Measurements from ENCODE around the gene SYNGAP1. TPM values are rescaled to one million over a fixed set of nuclear protein-coding genes. Genes with fewer than 3 reads are reported as not detected.
"Not testable (repeated sequence)": the region's sequence is repeated elsewhere in the genome, so short reads cannot be mapped to it uniquely, and the experiment has no call there.

The SYNGAP1 gene
- total and polyA plus RNA-seq, 2 experiments from 2014 or later: 0.65 to 2.8 TPM

DNA sequence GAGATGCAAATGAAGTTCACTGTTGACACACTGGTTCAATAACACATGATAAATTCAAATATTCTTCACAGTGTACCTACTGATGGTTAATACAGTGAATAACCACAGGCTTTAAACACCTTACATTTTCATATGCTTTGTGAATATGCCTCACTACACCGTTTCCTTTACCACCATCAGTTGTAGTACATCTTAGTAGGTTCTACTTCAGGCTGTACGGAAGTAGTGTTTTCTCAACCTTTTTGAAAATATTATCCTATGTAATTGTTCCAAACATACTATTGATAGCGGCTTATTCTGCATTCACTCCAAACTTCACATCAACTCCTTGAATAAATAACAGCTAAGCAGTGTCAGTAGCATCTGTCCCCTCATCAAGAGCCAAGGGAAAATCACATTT is 49.8 kb downstream of the SYNGAP1 start:
- H3K4me3 ChIP-seq: no peak overlapping the region
- no peak for TF ChIP-seq EZH2phosphoT487 (IDR thresholded peaks at IDR 0.05; ENCODE audit: insufficient read depth, low read depth)
- no peak for TF ChIP-seq EZH2 (IDR thresholded peaks at IDR 0.05; ENCODE audit: insufficient read depth, poor library complexity, severe bottlenecking)
- 57 to 60% methylated on average over 3 of the region's 3 CpGs for whole genome bisulfite sequencing, 2 experiments (ENCODE audit: low coverage in 1 of 2, low lambda C conversion rate in 2 of 2, missing lambda C conversion rate in 2 of 2)
- no peak overlapping the region for H3K9ac ChIP-seq
- H3K4me1 ChIP-seq (ENCODE audit: insufficient read depth): no peaks in the 10 kb centered on the region
- in situ Hi-C loops (cut with MboI): no loop called here
- no peak overlapping the region for H2AFZ ChIP-seq
- H4K20me1 ChIP-seq (ENCODE audit: insufficient read depth): no peaks in the 10 kb centered on the region
- no peak for DNase-seq
- no peaks in the 10 kb centered on the region for H3K79me2 ChIP-seq (ENCODE audit: insufficient read depth)
- H3F3A ChIP-seq (ENCODE audit: insufficient read depth): no peaks in the 10 kb centered on the region
- H3K4me2 ChIP-seq (ENCODE audit: unreplicated experiment): no peak overlapping the region
- H3K27ac ChIP-seq: no peak overlapping the region
- no peaks in the 10 kb centered on the region for H3K9me3 ChIP-seq (ENCODE audit: low read depth)
- no peaks in the 10 kb centered on the region for H3K27me3 ChIP-seq (replicated peaks; ENCODE audit: insufficient read depth)
- no peaks in the 10 kb centered on the region for H3K9me2 ChIP-seq (ENCODE audit: insufficient read depth)
- no peaks in the 10 kb centered on the region for H3K36me3 ChIP-seq (ENCODE audit: low read depth)

DNA sequence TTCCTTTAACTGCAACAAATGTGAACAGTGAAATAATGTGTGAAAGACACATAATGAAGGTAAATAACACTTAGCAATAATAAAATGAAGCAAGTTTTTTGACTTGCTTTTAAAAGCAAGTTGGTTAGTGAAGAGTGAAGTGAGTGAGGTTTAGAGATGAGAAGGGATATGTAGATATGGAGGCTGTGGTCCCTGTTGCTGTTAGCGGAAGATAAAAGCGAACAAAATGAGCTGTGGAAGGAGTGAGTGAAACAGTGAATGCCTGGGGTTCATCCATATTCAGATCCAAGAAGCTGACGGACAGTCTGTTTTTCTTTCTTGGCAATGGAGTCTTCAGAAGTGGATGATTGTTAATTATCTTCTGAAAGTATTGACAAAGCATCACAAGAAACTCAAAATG is 58.0 kb downstream of the SYNGAP1 start:
- H4K20me1 ChIP-seq (ENCODE audit: insufficient read depth): no peaks in the 10 kb centered on the region
- H3K9me2 ChIP-seq (ENCODE audit: insufficient read depth): no peaks in the 10 kb centered on the region
- no peaks in the 10 kb centered on the region for H3K79me2 ChIP-seq (ENCODE audit: insufficient read depth)
- H2AFZ ChIP-seq: no peak overlapping the region
- H3K27ac ChIP-seq: no peak overlapping the region
- H3K9me3 ChIP-seq (ENCODE audit: low read depth): no peaks in the 10 kb centered on the region
- H3K9ac ChIP-seq: no peak overlapping the region
- H3F3A ChIP-seq (ENCODE audit: insufficient read depth): no peaks in the 10 kb centered on the region
- no peak overlapping the region for H3K4me3 ChIP-seq
- no peak overlapping the region for H3K4me2 ChIP-seq (ENCODE audit: unreplicated experiment)
- H3K36me3 ChIP-seq (ENCODE audit: low read depth): no peaks in the 10 kb centered on the region
- no peaks in the 10 kb centered on the region for H3K4me1 ChIP-seq (ENCODE audit: insufficient read depth)
- H3K27me3 ChIP-seq (replicated peaks; ENCODE audit: insufficient read depth): peaks cover 4% of the 10 kb centered on the region; the same call in 1 of the 2 replicates
- no peak for DNase-seq
- TF ChIP-seq EZH2phosphoT487 (IDR thresholded peaks at IDR 0.05; ENCODE audit: insufficient read depth, low read depth) (no peak), EZH2 (IDR thresholded peaks at IDR 0.05; ENCODE audit: insufficient read depth, poor library complexity, severe bottlenecking) (no peak)
- WGBS, 2 experiments (ENCODE audit: low coverage in 1 of 2, low lambda C conversion rate in 2 of 2, missing lambda C conversion rate in 2 of 2): 62 to 75% methylated on average over 3 of the region's 3 CpGs
- in situ Hi-C loops (cut with MboI): no loop called here

DNA sequence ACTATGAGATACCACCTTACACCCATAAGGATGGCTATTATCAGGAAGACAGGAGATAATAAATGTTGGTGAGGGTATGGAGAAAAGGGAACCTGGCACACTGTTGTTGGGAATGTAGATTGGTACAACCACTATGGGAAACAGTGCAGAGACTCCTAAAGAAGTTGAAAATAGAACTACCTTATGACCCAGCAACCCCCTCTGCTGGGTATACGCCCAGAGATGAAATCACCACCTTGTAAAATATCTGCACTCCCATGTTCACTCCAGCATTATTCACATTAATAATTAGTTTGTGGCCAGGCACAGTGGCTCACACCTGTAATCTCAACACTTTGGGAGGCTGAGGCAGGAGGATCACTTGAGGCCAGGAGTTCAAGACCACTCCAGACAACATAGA is 61.3 kb downstream of the SYNGAP1 start:
- TF ChIP-seq EZH2phosphoT487 (IDR thresholded peaks at IDR 0.05; ENCODE audit: insufficient read depth, low read depth) (no peak), EZH2 (IDR thresholded peaks at IDR 0.05; ENCODE audit: insufficient read depth, poor library complexity, severe bottlenecking) (no peak)
- Histone ChIP-seq H3K79me2 (ENCODE audit: insufficient read depth) (no peaks in the 10 kb centered on the region), H3K9me2 (ENCODE audit: insufficient read depth) (no peaks in the 10 kb centered on the region), H3K4me3 (no peak overlapping the region), H3F3A (ENCODE audit: insufficient read depth) (no peaks in the 10 kb centered on the region), H4K20me1 (ENCODE audit: insufficient read depth) (no peaks in the 10 kb centered on the region), H3K9ac (no peak overlapping the region), H3K36me3 (ENCODE audit: low read depth) (no peaks in the 10 kb centered on the region), H2AFZ (no peak overlapping the region), H3K4me2 (ENCODE audit: unreplicated experiment) (no peak overlapping the region), H3K27me3 (replicated peaks; ENCODE audit: insufficient read depth) (peaks cover 4% of the 10 kb centered on the region; the same call in 1 of the 2 replicates), H3K4me1 (ENCODE audit: insufficient read depth) (no peaks in the 10 kb centered on the region), H3K27ac (no peak overlapping the region), H3K9me3 (ENCODE audit: low read depth) (no peaks in the 10 kb centered on the region)
- 53 to 79% methylated on average over 1 of the region's 1 CpG for whole genome bisulfite sequencing, 2 experiments (ENCODE audit: low coverage in 1 of 2, low lambda C conversion rate in 2 of 2, missing lambda C conversion rate in 2 of 2)
- in situ Hi-C loops (cut with MboI): no loop called here
- no peak for DNase-seq

GRCh38 chr6:33482620-33483019 is 62.8 kb downstream of the SYNGAP1 start:
- 76 to 80% methylated on average over 5 of the region's 5 CpGs for WGBS, 2 experiments (ENCODE audit: low coverage in 1 of 2, low lambda C conversion rate in 2 of 2, missing lambda C conversion rate in 2 of 2)
- H3K27ac ChIP-seq; H2AFZ ChIP-seq; DNase-seq; H3K4me1 ChIP-seq (ENCODE audit: insufficient read depth); H3F3A ChIP-seq (ENCODE audit: insufficient read depth); H4K20me1 ChIP-seq (ENCODE audit: insufficient read depth); H3K79me2 ChIP-seq (ENCODE audit: insufficient read depth); in situ Hi-C loops (cut with MboI); H3K27me3 ChIP-seq (replicated peaks; ENCODE audit: insufficient read depth); H3K9ac ChIP-seq; H3K9me2 ChIP-seq (ENCODE audit: insufficient read depth); H3K4me2 ChIP-seq (ENCODE audit: unreplicated experiment); H3K4me3 ChIP-seq; H3K9me3 ChIP-seq (ENCODE audit: low read depth); H3K36me3 ChIP-seq (ENCODE audit: low read depth): not testable (repeated sequence)

- Histone ChIP-seq H3K4me2 (ENCODE audit: unreplicated experiment) (no peak overlapping the region), H3K27ac (no peak overlapping the region), H3K9me3 (ENCODE audit: low read depth) (no peaks in the 10 kb centered on the region), H3K36me3 (ENCODE audit: low read depth) (no peaks in the 10 kb centered on the region), H4K20me1 (ENCODE audit: insufficient read depth) (no peaks in the 10 kb centered on the region), H3K9me2 (ENCODE audit: insufficient read depth) (no peaks in the 10 kb centered on the region), H3F3A (ENCODE audit: insufficient read depth) (no peaks in the 10 kb centered on the region), H3K4me3 (no peak overlapping the region), H3K9ac (no peak overlapping the region), H3K4me1 (ENCODE audit: insufficient read depth) (no peaks in the 10 kb centered on the region), H3K27me3 (replicated peaks; ENCODE audit: insufficient read depth) (peaks cover 8% of the 10 kb centered on the region; the same call in 1 of the 2 replicates), H2AFZ (no peak overlapping the region), H3K79me2 (ENCODE audit: insufficient read depth) (no peaks in the 10 kb centered on the region)
- in situ Hi-C loops (cut with MboI): no loop called here
- 37 to 57% methylated on average over 2 to 3 of the region's 3 CpGs for WGBS, 2 experiments (ENCODE audit: low coverage in 1 of 2, low lambda C conversion rate in 2 of 2, missing lambda C conversion rate in 2 of 2)
- TF ChIP-seq EZH2 (IDR thresholded peaks at IDR 0.05; ENCODE audit: insufficient read depth, poor library complexity, severe bottlenecking) (no peak), EZH2phosphoT487 (IDR thresholded peaks at IDR 0.05; ENCODE audit: insufficient read depth, low read depth) (no peak)
- DNase-seq: no peak
Measured at GRCh38 chr6:33483678-33484077, 63.8 kb downstream of the SYNGAP1 start.

DNA sequence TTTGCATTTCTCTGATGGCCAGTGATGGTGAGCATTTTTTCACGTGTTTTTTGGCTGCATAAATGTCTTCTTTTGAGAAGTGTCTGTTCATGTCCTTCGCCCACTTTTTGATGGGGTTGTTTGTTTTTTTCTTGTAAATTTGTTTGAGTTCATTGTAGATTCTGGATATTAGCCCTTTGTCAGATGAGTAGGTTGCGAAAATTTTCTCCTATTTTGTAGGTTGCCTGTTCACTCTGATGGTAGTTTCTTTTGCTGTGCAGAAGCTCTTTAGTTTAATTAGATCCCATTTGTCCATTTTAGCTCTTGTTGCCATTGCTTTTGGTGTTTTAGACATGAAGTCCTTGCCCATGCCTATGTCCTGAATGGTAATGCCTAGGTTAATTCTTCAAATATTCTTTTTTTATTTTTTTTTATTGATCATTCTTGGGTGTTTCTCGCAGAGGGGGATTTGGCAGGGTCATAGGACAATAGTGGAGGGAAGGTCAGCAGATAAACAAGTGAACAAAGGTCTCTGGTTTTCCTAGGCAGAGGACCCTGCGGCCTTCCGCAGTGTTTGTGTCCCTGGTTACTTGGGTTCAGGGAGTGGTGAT is 64.9 kb downstream of the SYNGAP1 start:
- H3K4me1 ChIP-seq (ENCODE audit: insufficient read depth); in situ Hi-C loops (cut with MboI): not testable (repeated sequence)

GRCh38 chr6:33485680-33486079 is 65.8 kb downstream of the SYNGAP1 start:
- not testable (repeated sequence) for H3K9ac ChIP-seq

More for the DNA sequence above, 64.9 kb downstream of the SYNGAP1 start:
- not testable (repeated sequence) for DNase-seq; H3K4me3 ChIP-seq; H2AFZ ChIP-seq; H3K9ac ChIP-seq; H3K36me3 ChIP-seq (ENCODE audit: low read depth); H3K79me2 ChIP-seq (ENCODE audit: insufficient read depth); H3K4me2 ChIP-seq (ENCODE audit: unreplicated experiment); H4K20me1 ChIP-seq (ENCODE audit: insufficient read depth); H3F3A ChIP-seq (ENCODE audit: insufficient read depth); H3K27ac ChIP-seq; H3K9me2 ChIP-seq (ENCODE audit: insufficient read depth); H3K9me3 ChIP-seq (ENCODE audit: low read depth)
- H3K27me3 ChIP-seq (replicated peaks; ENCODE audit: insufficient read depth): peaks cover 13% of the 10 kb centered on the region; the same call in 1 of the 2 replicates
- WGBS, 2 experiments (ENCODE audit: low coverage in 1 of 2, low lambda C conversion rate in 2 of 2, missing lambda C conversion rate in 2 of 2): 70 to 72% methylated on average over 4 of the region's 6 CpGs

More at GRCh38 chr6:33485680-33486079, 65.8 kb downstream of the SYNGAP1 start:
- H2AFZ ChIP-seq; in situ Hi-C loops (cut with MboI); H3K9me3 ChIP-seq (ENCODE audit: low read depth); DNase-seq; H3K9me2 ChIP-seq (ENCODE audit: insufficient read depth); H3K4me3 ChIP-seq; H3K27ac ChIP-seq; H3K4me2 ChIP-seq (ENCODE audit: unreplicated experiment); H4K20me1 ChIP-seq (ENCODE audit: insufficient read depth); H3K36me3 ChIP-seq (ENCODE audit: low read depth); H3F3A ChIP-seq (ENCODE audit: insufficient read depth); H3K79me2 ChIP-seq (ENCODE audit: insufficient read depth); H3K4me1 ChIP-seq (ENCODE audit: insufficient read depth): not testable (repeated sequence)
- H3K27me3 ChIP-seq (replicated peaks; ENCODE audit: insufficient read depth): peaks cover 13% of the 10 kb centered on the region; the same call in 1 of the 2 replicates
- WGBS, 2 experiments (ENCODE audit: low coverage in 1 of 2, low lambda C conversion rate in 2 of 2, missing lambda C conversion rate in 2 of 2): 72 to 76% methylated on average over 4 to 19 of the region's 25 CpGs

All from GM23248 (cell line).